ENCODE measurements around the gene PDE6G. TPM values are rescaled to one million over a fixed set of nuclear protein-coding genes. Genes with fewer than 3 reads are reported as not detected.

PDE6G gene
- total and polyA plus RNA-seq, 2 donors (not counting 3 experiments of a cell fraction or from before 2014, with no cell fraction given), result 1.8 to 3.7 TPM

- H3K9me3 ChIP-seq (replicated peaks; ENCODE audit: control insufficient read depth, insufficient read depth, low read length), result no peaks in the 10 kb centered on the region
- no peak for FAIRE-seq
- TSS peak; percentile 12 for BruUV-seq (replicated peaks)
- H3K79me2 ChIP-seq (ENCODE audit: control insufficient read depth, insufficient read depth, low read length), result peaks cover 29% of the 10 kb centered on the region
- no peak overlapping the region for H3K9ac ChIP-seq (replicated peaks; ENCODE audit: extremely low read depth, insufficient read depth, low read length)
- H3K27me3 ChIP-seq (ENCODE audit: control insufficient read depth in 2 of 2, insufficient read depth in 2 of 2, low read length in 2 of 2), result no peaks in the 10 kb centered on the region
- no peaks in the 10 kb centered on the region for H4K20me1 ChIP-seq (replicated peaks; ENCODE audit: control insufficient read depth, extremely low read depth, insufficient read depth, low read length)
- no peak overlapping the region for H3K27ac ChIP-seq (ENCODE audit: insufficient read depth, low read depth, low read length)
- H3K4me1 ChIP-seq (ENCODE audit: control insufficient read depth, extremely low read depth, insufficient read depth, low read length), result peaks cover under 1% of the 10 kb centered on the region
- intact Hi-C loops (cut with micrococcal nuclease) (no loop called here), dilution Hi-C loops (cut with MboI; ENCODE audit: extremely low pct_ligation_motif_present, low sequenced_read_pairs) (no loop called here)
- ChIA-PET POLR2A (no interaction called here), CTCF (no interaction called here)
- H3K36me3 ChIP-seq (ENCODE audit: control insufficient read depth in 2 of 2, extremely low read depth in 1 of 2, insufficient read depth in 2 of 2, low read length in 2 of 2), result peaks cover 20 to 72% of the 10 kb centered on the region in 2 experiments
- DNase-seq (ENCODE audit: low read depth, low spot score), result no peak
- no peak overlapping the region for H3K4me2 ChIP-seq (ENCODE audit: insufficient read depth, low read length)
- peak; percentile 14 for TF ChIP-seq POLR2AphosphoS5 (IDR thresholded peaks at IDR 0.05; ENCODE audit: insufficient read depth, low read depth, low read length)
- TF ChIP-seq GATA2 (IDR thresholded peaks at IDR 0.05; ENCODE audit: insufficient read depth, insufficient read length, low read depth, low read length), result no peak
- TF ChIP-seq CTCF (IDR thresholded peaks at IDR 0.05; ENCODE audit: extremely low read depth in 1 of 2, insufficient read depth in 1 of 2, low read depth in 1 of 2, low read length in 2 of 2), result no peak
- no peak for TF ChIP-seq MYC (IDR thresholded peaks at IDR 0.05; ENCODE audit: low read depth, low read length)
- no peak for TF ChIP-seq FOS (IDR thresholded peaks at IDR 0.05; ENCODE audit: borderline replicate concordance, insufficient read depth, low read length)
- H3K9me1 ChIP-seq (replicated peaks; ENCODE audit: control insufficient read depth, extremely low read depth, insufficient read depth, low read length), result no peaks in the 10 kb centered on the region
- no peak overlapping the region for H2AFZ ChIP-seq (ENCODE audit: low read depth, low read length)
- no peak overlapping the region for H3K4me3 ChIP-seq (replicated peaks in 1 of 3; ENCODE audit: insufficient read depth in 1 of 3, low read depth in 1 of 3, low read length in 3 of 3)
These were observed 40.0 kb upstream of the PDE6G start for GRCh38 chr17:81696218-81696941.

All from endothelial cell of umbilical vein (primary cell).